ENCODE measurements around the gene XAF1.

Gene XAF1

GRCh38 chr17:6823011-6823442 lies 67.2 kb downstream of the XAF1 start:
- no peaks in the 10 kb centered on the region for H3K9me3 ChIP-seq (ENCODE audit: low read length)
- no peaks in the 10 kb centered on the region for H4K20me1 ChIP-seq (ENCODE audit: insufficient read depth, low read length)
- H3K79me2 ChIP-seq (ENCODE audit: insufficient read depth, low read length) = no peaks in the 10 kb centered on the region
- H3F3A ChIP-seq (ENCODE audit: insufficient read depth, low read length) = no peaks in the 10 kb centered on the region
- TF ChIP-seq EZH2 (IDR thresholded peaks at IDR 0.05; ENCODE audit: borderline replicate concordance, low read length) (no peak), CTCF (IDR thresholded peaks at IDR 0.05; ENCODE audit: low read length) (no peak)
- H3K27me3 ChIP-seq (ENCODE audit: insufficient read depth, low read length) = no peaks in the 10 kb centered on the region
- H2AFZ ChIP-seq (ENCODE audit: low read length) = no peak overlapping the region
- no peak overlapping the region for H3K4me2 ChIP-seq (ENCODE audit: low read length)
- no peaks in the 10 kb centered on the region for H3K9me2 ChIP-seq (ENCODE audit: low read depth, low read length)
- H3K27ac ChIP-seq (ENCODE audit: low read depth, low read length, poor library complexity, severe bottlenecking) = no peak overlapping the region
- H3K9ac ChIP-seq (ENCODE audit: low read length) = no peak overlapping the region
- no peaks in the 10 kb centered on the region for H3K4me1 ChIP-seq (ENCODE audit: insufficient read depth, low read length, severe bottlenecking)
- H3K36me3 ChIP-seq (ENCODE audit: insufficient read depth, low read length) = no peaks in the 10 kb centered on the region
- H3K4me3 ChIP-seq (ENCODE audit: low read depth, low read length, poor library complexity, severe bottlenecking) = no peak overlapping the region

All from OCI-LY1 (cell line).